ENCODE data around the gene QSER1. TPM values are rescaled to one million over a fixed set of nuclear protein-coding genes. Genes with fewer than 3 reads are reported as not detected.
"Not testable (repeated sequence)": the region's sequence is repeated elsewhere in the genome, so short reads cannot be mapped to it uniquely, and the experiment has no call there.

The QSER1 gene
- polyA plus RNA-seq, 12 donors, result 16.8 to 32.8 (median 26.6) TPM; not detected in 1

DNA sequence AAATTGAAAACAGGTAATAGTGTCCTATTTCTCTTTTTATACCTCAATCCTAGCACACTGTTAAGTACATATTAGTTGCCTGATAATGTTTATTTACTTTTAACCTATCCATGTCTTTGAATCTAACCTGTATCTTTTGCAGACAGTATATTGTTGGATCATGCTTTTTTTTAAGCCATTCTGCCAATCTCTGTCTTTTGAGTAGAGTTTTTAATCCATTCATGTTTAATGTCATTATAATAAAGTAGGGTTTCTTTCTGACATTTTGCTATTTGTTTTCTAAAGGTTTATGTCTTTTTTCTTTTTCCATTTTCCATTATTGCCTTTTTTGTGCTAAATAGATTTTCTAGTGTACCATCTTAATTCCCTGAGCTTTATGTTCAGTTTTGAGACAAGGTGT is 99.3 kb downstream of the QSER1 start:
- no peak for DNase-seq

DNA sequence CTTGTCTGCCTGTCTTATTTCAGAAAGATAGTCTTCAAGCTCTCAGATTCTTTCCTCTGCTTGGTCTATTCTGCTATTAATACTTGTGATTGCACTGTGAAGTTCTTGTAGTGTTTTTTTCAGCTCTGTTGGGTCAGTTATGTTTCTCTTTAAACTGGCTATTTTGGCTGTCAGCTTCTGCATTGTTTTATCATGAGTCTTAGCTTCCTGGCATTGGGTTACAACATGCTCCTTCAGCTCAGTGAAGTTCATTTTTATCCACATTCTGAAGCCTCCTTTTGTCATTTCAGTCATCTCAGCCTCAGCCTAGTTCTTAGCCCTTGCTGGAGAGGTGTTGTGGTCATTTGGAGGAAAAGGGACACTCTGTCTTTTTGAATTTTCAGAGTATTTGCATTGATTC is 107.6 kb downstream of the QSER1 start:
- DNase-seq, result no peak

DNA sequence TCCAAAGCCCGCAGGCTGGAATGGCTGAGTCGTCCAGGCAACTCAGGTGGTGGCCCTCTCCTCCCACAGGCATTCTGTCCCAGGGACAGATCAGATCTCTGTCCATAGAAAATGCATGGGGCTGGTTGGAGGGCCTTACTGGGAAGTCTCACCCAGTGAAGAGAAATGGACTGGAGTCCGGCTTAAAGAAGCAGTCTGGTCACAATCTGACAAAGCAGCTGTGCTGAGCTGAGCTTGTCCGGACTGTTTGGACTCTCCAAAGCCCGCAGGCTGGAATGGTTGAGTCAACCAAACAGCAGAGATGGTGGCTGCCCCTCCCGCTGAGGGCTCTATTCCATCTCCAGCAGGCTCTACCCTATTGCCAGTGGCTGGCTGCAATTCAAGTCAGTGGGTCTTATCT is 108.7 kb downstream of the QSER1 start:
- no peak for DNase-seq

DNA sequence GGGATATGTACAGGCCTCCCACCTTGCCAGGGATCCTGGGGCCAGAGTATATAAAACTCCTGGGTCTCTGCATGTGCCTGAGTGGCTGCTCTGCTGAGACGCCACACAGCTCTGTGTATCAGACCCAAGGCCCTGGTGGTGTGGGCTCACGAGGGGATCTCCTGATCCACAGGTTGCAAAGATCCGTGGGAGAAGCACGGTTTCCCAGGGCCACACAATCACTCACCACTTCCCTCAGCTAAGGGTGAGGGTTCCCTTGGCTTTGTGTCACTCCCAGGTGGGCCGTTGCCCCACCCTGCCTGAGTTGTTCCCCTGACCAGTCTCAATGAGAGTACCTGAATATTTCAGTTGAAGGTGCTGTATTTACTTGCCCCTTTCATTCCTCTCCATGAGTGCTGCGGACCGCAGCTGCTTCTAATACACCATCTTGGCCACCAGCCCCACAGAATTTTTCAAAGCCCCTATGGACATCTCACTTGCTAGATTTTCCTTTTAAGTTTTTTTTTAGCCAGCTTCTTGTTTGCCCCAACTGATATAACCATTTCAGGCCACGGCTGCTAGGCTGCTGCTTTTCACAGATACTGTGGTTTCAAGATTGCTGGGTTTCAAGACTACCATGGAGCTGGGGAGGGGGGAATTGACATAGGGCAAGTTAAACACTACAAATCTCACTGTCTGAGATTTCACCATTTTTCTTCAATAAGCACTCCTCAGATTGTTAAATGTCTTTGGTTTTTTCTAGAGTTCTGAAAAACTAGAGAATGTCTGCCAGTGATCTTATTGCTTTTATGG is 109.3 kb downstream of the QSER1 start:
- DNase-seq, result no peak

DNA sequence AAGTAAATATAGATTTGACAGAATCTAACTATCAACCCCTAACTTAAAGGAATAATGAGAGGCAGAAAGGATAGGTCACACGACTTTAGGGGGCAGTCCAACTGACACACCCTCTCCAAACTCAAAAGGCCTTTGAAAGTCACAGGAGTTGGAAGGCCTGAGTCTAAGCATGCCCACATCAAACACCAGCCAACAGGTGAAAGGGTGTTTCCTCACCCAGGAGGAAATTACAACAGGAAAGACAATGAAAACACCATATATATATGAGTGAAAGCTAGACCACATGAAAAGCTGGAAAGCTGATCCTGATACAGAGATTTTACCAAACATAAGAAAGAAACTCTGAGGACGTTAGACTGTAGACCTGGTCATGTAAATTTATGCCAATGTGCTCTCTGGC is 112.6 kb downstream of the QSER1 start:
- no peak for DNase-seq

DNA sequence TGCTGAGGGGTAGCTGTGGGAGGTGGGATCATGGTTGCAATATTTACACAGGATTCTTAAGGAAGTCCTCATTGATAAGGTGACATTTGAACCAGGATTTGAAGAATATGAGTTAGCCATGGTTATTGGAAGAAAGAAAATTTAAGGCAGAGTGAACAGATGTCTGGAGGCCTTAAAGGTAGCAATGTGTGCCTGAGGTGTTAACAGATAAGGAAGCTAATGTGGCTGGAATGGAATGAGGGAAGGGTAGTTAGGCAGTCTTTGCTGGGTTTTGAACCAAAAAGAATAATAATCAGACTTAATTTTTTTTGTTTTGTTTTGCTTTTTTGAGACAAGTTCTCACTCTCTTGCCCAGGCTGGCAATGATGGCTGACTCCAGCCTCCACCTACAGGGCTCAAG is 113.4 kb downstream of the QSER1 start:
- DNase-seq, result no peak

DNA sequence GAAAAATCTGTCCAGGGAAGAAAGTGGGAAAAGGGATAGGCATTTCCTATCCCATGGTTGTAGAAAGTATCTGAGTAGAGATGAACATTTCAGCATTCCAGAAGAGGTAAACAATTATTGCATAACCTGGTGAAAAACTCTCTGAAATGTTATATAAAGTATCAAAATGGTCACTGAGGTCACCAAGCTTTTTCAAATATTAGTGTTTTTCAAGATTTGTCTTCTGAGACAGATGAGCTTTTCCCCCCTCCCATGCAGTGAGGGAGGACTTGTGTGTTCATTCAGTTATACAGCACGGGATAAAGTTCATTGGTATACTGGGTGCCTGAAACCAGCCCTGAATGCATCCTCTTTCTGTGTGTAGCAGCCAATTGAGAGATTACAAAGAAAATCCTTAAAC is 121.1 kb downstream of the QSER1 start:
- DNase-seq, result no peak

DNA sequence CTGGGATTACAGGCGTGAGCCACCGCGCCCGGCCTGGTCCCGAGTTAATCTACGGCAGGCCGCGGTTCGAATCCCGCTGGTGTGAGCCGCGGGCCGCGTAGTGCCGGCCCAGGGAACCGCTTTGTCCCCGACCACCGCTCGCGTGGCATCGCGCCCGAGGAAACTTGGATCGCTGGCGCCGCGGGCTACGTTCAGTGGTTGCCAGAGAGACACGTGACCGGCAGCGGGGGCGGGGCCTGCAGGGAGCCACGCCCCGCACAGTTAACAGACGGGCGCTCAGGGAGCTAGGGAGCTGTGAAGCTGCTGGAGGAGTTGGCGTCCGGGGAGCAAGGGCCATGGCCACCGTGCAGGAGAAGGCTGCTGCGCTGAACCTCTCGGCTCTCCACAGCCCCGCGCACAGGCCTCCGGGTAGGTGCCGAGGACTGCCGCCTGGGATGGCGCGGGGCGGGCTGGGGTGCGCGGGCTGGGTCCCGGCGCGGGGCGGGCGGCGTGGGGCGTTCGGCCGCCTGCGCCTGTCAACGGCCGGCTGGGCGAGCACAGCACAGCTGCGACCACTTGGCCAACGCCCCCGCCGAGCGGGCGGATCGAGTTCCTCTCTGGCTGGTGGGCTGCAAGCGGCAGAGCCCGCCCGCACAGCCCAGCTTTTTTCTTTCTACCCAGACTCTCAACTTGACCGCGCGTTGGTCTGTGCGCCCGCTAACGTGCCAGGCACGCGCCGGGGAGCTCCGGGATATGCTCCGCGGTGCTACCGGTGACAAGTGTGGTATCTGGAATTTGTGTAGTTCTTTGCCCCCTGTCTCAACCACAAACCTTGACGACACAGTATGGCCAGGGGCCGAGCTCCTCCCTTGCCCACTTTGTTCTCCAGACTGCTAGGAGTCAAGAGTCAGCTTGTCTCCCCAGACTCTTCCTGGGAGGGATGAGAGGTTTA is 123.3 kb downstream of the QSER1 start, which contains the start of gene DEPDC7:
TSS of gene DEPDC7 (plus strand) at position 258 of the 931 bp plus-strand sequence. CDS start at position 336, 78 bp downstream.
- peak; percentile 89 for DNase-seq

DNA sequence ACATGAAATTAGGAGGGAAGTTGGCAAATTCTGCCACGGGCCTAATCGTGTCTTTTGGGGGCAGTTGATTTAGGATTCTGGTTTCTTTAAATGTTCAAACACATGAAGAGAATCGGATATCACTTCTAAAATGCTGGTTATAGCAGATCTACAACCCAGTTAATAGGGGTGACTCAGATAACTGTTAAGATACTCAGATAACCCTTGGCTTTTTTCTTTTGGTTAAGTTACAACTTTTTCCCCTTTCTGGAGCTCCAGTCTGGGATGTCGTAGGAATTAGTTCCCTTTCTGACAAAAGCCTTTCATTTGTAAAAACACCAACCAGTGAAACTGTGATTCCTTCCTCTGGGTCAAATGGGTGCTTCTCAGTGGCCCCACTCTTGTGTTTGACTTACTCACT is 124.0 kb downstream of the QSER1 start:
- no peak for DNase-seq

DNA sequence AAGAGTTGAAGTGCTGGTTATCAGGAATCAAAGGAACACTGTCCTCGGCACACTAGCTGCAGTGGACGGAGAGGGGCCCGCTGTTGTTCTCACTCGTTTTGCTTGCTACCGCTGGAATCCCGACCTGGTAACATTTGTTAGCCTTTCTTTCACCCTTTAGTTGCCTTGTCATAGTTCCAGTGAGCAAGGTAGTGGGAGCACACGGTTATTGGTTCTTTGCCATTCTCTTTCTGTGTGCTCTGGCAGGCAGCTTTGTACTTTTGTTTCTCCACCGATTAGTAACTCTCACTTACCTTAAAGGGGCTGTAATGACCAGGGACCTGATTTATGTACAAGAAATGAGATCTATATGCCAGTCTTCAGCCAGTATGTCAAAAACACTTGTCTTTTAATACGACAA is 124.9 kb downstream of the QSER1 start:
- no peak for DNase-seq

DNA sequence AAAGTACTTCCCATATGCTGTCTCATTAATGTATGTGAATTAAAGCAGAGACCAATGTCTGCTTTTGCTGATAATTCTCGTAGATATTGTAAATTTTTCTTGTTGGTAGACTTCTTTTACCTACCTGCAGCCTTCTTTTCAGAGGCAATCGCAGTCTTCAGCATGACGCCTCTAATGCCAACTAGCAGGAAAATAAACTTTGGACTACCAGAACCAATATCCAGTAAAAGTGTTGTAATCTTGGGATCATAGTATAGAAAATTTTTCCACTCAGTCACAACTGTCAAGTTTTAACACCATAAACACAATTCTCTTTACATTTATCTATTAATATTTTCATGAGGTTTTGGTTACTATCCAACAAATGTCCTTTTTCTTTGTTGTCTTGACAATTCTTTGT is 125.4 kb downstream of the QSER1 start:
- no peak for DNase-seq

DNA sequence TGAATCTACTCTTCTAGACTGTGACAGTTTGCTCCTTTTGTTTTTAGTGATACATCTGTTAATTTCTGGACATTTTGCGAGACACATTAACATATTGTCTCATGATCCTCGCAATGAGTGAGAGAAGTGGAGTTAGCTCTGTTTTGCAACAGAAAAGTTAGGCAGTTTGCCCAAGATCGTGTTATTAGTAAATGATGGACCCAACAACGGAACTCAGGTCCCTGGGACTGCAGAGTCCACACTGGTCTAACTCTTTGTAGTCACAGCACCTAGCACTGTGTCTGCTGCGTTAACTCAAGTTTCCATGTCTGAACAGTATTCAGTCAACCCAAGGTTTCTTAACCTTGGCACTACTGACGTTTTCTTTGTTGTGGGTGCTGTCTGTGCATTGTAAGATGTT is 126.2 kb downstream of the QSER1 start:
- DNase-seq, result no peak

DNA sequence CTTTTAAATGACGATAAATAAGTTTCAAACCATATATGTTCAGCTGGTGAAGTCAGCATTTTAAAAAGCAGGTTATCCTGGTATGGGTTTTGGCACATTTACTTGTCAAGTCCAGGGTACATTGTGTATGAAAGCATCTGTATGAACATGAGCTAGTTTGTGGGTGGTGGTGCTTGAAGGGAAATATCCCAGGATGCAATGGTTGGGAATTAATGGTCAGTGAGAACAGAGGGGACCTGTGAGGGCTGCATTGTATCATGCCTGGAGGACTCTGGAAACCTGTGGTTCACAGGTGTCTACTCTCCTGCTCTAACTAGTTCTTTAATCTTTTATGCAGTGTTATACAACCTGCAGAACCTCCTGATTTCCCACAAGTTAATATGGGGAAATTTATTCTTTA is 128.9 kb downstream of the QSER1 start:
- no peak for DNase-seq

DNA sequence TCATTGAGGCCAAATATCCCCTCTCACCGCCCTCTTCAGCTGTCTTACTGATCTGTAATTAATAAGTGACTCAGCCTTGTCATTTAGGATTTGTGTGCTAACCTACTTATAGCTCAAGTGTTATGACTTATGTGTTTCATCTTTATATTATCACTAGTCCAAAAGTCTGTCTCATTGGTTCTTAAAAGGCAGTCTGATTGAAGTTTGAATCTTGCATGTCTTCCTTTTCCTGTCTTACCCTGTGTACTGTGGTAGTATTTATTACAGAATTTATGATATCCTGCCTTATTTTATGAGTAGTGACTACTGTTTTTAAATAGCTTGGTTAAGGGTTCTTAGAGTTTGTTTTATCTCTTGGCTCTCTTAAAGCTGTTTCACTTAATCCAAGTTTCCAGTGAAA is 129.3 kb downstream of the QSER1 start:
- no peak for DNase-seq

DNA sequence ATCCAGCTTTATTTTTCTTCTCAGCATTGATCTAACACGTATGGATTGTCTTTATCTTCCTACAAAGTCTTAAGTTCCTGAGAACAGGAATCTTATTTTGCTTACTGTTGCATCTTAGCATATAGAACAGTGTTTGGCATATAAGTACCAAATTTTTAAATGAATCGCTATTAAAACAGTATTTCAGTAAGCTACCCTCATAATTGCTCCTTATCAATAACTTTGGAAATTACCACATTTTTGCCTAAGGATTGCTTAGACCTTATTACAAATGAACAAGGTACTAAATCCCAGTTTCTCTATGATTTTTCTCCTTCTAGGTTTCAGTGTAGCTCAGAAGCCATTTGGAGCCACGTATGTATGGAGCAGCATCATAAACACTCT is 132.7 kb downstream of the QSER1 start:
- no peak for DNase-seq

DNA sequence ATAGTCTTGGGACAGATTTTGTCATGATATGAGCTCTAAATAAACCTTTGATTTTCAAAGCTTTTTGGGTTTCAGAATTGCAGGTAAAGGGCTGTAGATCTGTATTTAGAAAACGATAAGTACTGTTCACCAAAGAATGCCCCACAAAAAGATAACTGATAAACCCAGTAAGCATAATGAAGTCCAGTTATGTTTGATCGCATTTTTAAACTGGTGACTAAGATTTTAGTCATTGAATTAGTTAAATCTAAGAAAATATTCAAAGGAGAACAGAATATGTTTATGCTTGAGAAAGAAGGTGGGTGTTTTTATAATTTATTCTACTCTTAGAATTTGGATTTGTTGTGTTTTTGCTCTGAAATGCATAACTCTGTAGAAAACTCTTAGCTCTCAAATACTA is 134.6 kb downstream of the QSER1 start:
- no peak for DNase-seq

DNA sequence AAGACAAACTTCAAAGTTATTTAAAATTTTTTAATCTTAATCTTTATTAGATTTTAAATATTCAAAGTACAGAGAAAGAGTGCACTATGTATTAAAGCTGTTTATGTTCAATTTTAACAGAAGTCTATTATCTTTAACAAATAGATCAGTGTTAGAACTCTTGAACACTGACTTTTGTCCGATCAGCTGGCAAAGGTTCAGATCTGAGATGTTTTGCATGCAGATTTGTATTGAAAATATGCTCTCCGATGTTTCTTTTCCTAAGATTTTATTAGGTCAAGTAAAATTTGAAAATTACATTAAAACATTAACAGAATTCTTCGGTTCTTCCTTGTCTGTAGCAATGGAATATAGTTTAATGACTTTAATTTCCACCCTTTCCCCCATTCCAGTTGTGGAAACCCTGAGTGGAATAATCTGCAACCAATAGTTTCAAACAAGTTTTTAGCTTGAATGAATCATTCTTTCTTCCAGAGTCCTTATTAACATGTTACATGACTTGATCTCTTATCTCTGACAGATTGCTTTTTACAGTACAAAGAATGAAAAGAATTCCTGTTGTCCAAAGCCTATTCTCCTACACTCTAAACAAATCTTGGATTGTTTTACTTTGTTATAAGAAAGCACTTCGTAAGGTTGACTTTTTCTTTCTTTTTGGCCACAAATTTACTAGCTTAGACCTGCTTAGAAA is 135.4 kb downstream of the QSER1 start:
- no peak for DNase-seq

DNA sequence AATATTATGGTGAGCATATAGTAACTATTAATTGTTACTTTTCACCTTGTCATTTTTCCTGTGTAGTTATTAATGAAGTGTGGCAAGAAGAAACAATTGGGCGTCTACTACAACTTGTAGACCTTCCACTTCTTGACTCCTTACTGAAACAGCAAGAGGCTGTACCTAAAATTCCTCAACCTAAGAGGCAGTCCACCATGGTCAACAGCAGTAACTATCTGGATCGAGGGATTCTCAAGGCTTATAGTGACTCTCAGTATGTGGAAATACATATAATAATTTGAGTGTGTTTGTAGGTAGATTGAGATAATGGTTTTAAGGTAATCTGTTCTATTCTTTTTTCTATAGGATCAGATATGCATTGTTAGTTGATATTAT is 135.9 kb downstream of the QSER1 start:
- no peak for DNase-seq

DNA sequence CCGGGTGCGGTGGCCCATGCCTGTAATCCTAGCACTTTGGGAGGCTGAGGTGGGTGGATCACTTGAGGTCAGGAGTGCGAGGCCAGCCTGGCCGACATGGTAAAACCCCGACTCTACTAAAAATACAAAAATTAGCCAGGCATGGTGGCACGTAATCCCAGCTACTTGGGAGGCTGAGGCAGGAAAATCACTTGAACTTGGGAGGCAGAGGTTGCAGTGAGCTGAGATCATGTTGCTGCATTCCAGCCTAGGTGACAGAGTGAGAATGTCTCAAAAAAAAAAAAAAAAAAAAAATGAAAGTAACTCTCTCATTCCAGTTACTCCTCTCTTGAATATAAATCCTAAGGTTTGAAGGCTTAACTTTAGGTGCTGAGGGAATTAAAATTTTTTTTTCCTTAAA is 136.6 kb downstream of the QSER1 start:
- not testable (repeated sequence) for DNase-seq
